SK-N-MC (cell line): ENCODE measurements around the gene ABI3BP.

Experiments
- EZH2 ChIP-seq: fragments of 200-600 bp; sonication (generic); IDR thresholded peaks from one replicate; pipeline ENCODE4 v1.6.1; 2017; ENCODE audit warnings: antibody characterized with exemption
- FOXP2 ChIP-seq: optimal IDR thresholded peaks from 2 replicates; pipeline ENCODE3; 2011; ENCODE audit warnings: mild to moderate bottlenecking, moderate library complexity; ENCODE audit not compliant: insufficient read depth; ENCODE audit errors: extremely low read length, control extremely low read depth

DNA sequence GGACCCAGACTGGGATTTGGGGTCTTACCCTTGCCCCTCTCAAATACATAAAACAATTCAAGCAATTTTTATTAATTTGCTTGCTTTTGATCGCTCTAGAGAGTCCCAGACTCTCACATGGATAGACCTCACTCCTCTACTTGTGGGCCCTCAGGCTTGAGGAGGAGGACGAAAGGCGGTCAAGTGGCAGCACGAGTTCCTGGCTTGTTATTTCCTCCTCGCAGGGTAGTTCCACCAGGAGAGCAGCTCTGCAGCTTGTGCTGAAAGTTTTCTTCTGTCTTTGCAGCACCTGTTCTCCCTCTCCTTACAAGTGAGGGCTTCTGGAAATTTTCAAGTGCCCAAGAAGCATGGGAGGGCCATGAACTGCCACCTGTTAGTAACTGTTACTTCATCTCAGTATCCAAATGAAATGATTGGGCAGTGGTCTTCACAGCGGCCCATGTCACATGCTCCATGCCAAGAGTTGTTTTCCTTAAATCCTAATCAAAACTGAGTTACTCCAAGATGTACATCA lies 22.7 kb downstream of the ABI3BP start:
- TF ChIP-seq EZH2 (no peak), FOXP2 (no peak)
